GM18499 (cell line): ENCODE results near the gene C1QL1.

ENCODE experiments used
- ATAC-seq: cut with Tn5 transposase; IDR thresholded peaks from one replicate; pipeline ENCODE4 v1.9.1; 2021; ENCODE audit warnings: moderate number of reproducible peaks; ENCODE audit not compliant: insufficient read depth, unreplicated experiment

Gene C1QL1

GRCh38 chr17:44917456-44917855, 50.6 kb downstream of the C1QL1 start:
- ATAC-seq = no peak

GRCh38 chr17:44916781-44917241, 51.3 kb downstream of the C1QL1 start:
- ATAC-seq = no peak

GRCh38 chr17:44915862-44916780, 52.0 kb downstream of the C1QL1 start:
- no peak for ATAC-seq

- ATAC-seq = no peak
These were observed 52.8 kb downstream of the C1QL1 start, which contains the start of gene GFAP for GRCh38 chr17:44915321-44915726. GFAP (minus strand) TSS chr17:44915500; CDS start chr17:44915486, 14 bp downstream.

GRCh38 chr17:44914698-44915271, 53.3 kb downstream of the C1QL1 start:
- ATAC-seq = no peak

GRCh38 chr17:44914148-44914547, 54.0 kb downstream of the C1QL1 start:
- no peak for ATAC-seq

- no peak for ATAC-seq
These were observed 54.4 kb downstream of the C1QL1 start for GRCh38 chr17:44913676-44914075.

- ATAC-seq = no peak
These were observed 55.1 kb downstream of the C1QL1 start for GRCh38 chr17:44912763-44913544.

- no peak for ATAC-seq
These were observed 56.7 kb downstream of the C1QL1 start for GRCh38 chr17:44911133-44912001.

- ATAC-seq = no peak
These were observed 57.6 kb downstream of the C1QL1 start for GRCh38 chr17:44910231-44911106.
